SK-N-SH treated with all-trans-retinoic acid at 6 μM for 48 hours (cell line): ENCODE measurements around the gene ITIH1.

Source experiments
- ESRRG ChIP-seq: fragments of 250-450 bp; sonication (Bioruptor Pico); IDR thresholded peaks from 2 replicates; pipeline ENCODE4 v1.6.1; 2021; ENCODE audit warnings: mild to moderate bottlenecking
- GLIS3 ChIP-seq: fragments of 250-450 bp; sonication (Bioruptor Pico); IDR thresholded peaks from 2 replicates; pipeline ENCODE4 v1.5.0; 2020; ENCODE audit warnings: mild to moderate bottlenecking, moderate library complexity
- ISL1 ChIP-seq: fragments of 250-450 bp; sonication (Bioruptor Pico); IDR thresholded peaks from 2 replicates; pipeline ENCODE4 v2.1.2; 2022; ENCODE audit warnings: mild to moderate bottlenecking, moderate library complexity
- OSR1 ChIP-seq: fragments of 250-450 bp; sonication (Bioruptor Pico); IDR thresholded peaks from 2 replicates; pipeline ENCODE4 v1.8.0; 2022; ENCODE audit warnings: moderate library complexity, mild to moderate bottlenecking, inconsistent platforms
- PPARA ChIP-seq: fragments of 250-450 bp; sonication (Bioruptor Pico); IDR thresholded peaks from 2 replicates; pipeline ENCODE4 v1.5.0; 2020; ENCODE audit warnings: mild to moderate bottlenecking, borderline replicate concordance
- RARB ChIP-seq: fragments of 250-450 bp; sonication (Bioruptor Pico); IDR thresholded peaks from 2 replicates; pipeline ENCODE4 v1.8.0; 2021; ENCODE audit warnings: mild to moderate bottlenecking, moderate library complexity
- TOX ChIP-seq: fragments of 250-450 bp; sonication (Bioruptor Pico); IDR thresholded peaks from 2 replicates; pipeline ENCODE4 v1.8.0; 2021; ENCODE audit warnings: mild to moderate bottlenecking, moderate library complexity, borderline replicate concordance
- ZC3H10 ChIP-seq: fragments of 250-450 bp; sonication (Bioruptor Pico); IDR thresholded peaks from 2 replicates; pipeline ENCODE4 v1.5.1; 2021; ENCODE audit warnings: mild to moderate bottlenecking, moderate library complexity
- ZFP3 ChIP-seq: fragments of 250-450 bp; sonication (Bioruptor Pico); IDR thresholded peaks from 2 replicates; pipeline ENCODE4 v1.5.0; 2020; ENCODE audit warnings: mild to moderate bottlenecking, moderate library complexity
- ZFP30 ChIP-seq: fragments of 450-650 bp; formaldehyde crosslinking; IDR thresholded peaks from 2 replicates; pipeline ENCODE4 v1.5.0; 2022; ENCODE audit warnings: mild to moderate bottlenecking, moderate library complexity
- ZNF70 ChIP-seq: fragments of 450-650 bp; formaldehyde crosslinking; IDR thresholded peaks from 2 replicates; pipeline ENCODE4 v1.5.0; 2020; ENCODE audit warnings: mild to moderate bottlenecking, moderate library complexity
- ZNF8 ChIP-seq: fragments of 450-650 bp; formaldehyde crosslinking; IDR thresholded peaks from 2 replicates; pipeline ENCODE4 v1.5.0; 2020; ENCODE audit warnings: mild to moderate bottlenecking, moderate library complexity
- TF ChIP-seq, protein P1 (sequence below): fragments of 250-450 bp; sonication (Bioruptor Pico); IDR thresholded peaks from 2 replicates; pipeline ENCODE4 v1.8.0; 2021; ENCODE audit warnings: low read depth, mild to moderate bottlenecking, moderate library complexity, borderline replicate concordance
- TF ChIP-seq, protein P2 (sequence below): fragments of 250-450 bp; sonication (Bioruptor Pico); IDR thresholded peaks from 2 replicates; pipeline ENCODE4 v1.8.0; 2020; ENCODE audit warnings: mild to moderate bottlenecking, moderate library complexity, borderline replicate concordance

DNA sequence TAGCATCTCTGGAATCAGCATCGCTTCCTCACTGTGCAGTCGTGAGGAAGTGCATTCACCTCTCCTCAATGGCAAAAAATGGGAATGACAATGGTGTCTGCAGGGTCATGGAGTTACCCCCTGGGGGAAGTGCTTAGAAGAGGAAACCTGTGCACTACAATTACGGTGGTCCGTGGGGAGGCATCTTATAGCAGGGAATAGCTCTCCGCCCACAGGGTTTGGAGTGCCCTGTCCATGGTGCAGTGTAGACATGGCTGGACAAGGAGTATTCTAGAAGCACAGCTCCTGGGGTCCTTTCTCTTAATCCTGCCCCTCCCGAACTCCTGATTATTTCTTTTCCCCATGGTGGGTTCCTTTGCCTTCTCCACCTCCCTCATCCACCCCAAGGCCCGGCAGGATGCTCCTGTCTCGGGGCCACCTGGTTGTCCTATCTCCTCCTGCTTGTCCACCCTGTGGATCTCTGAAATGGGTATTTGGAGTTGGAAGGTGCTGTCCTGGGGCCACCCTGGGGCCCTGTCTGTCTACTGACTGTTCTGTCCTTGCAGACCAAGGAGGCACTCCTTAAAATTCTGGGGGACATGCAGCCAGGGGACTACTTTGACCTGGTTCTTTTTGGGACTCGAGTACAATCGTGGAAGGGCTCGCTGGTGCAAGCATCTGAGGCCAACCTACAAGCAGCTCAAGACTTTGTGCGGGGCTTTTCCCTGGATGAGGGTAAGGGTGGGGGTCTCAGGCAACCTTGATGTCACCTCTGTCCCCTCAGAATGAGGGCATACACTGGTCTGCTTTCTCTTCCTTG, 5.2 kb downstream of the ITIH1 start:
- TF ChIP-seq ZFP3 (CRISPR knock-in tag), result no peak
- no peak for TF ChIP-seq GLIS3 (CRISPR knock-in tag)
- no peak for TF ChIP-seq ZFP30 (CRISPR knock-in tag)
- TF ChIP-seq ISL1 (CRISPR knock-in tag), result no peak
- no peak for TF ChIP-seq ZNF8 (CRISPR knock-in tag)
- TF ChIP-seq, protein P1, sequence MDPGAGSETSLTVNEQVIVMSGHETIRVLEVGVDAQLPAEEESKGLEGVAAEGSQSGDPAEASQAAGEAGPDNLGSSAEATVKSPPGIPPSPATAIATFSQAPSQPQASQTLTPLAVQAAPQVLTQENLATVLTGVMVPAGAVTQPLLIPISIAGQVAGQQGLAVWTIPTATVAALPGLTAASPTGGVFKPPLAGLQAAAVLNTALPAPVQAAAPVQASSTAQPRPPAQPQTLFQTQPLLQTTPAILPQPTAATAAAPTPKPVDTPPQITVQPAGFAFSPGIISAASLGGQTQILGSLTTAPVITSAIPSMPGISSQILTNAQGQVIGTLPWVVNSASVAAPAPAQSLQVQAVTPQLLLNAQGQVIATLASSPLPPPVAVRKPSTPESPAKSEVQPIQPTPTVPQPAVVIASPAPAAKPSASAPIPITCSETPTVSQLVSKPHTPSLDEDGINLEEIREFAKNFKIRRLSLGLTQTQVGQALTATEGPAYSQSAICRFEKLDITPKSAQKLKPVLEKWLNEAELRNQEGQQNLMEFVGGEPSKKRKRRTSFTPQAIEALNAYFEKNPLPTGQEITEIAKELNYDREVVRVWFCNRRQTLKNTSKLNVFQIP (CRISPR knock-in tag), result no peak
- no peak for TF ChIP-seq PPARA (CRISPR knock-in tag)
- no peak for TF ChIP-seq OSR1
- TF ChIP-seq ZC3H10 (CRISPR knock-in tag), result no peak
- no peak for TF ChIP-seq TOX
- TF ChIP-seq, protein P2, sequence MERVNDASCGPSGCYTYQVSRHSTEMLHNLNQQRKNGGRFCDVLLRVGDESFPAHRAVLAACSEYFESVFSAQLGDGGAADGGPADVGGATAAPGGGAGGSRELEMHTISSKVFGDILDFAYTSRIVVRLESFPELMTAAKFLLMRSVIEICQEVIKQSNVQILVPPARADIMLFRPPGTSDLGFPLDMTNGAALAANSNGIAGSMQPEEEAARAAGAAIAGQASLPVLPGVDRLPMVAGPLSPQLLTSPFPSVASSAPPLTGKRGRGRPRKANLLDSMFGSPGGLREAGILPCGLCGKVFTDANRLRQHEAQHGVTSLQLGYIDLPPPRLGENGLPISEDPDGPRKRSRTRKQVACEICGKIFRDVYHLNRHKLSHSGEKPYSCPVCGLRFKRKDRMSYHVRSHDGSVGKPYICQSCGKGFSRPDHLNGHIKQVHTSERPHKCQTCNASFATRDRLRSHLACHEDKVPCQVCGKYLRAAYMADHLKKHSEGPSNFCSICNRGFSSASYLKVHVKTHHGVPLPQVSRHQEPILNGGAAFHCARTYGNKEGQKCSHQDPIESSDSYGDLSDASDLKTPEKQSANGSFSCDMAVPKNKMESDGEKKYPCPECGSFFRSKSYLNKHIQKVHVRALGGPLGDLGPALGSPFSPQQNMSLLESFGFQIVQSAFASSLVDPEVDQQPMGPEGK, result no peak
- no peak for TF ChIP-seq ZNF70 (CRISPR knock-in tag)
- TF ChIP-seq RARB (CRISPR knock-in tag), result no peak
- no peak for TF ChIP-seq ESRRG (CRISPR knock-in tag)
